OCI-LY3 (cell line): ENCODE measurements around the gene KLHL3.

ENCODE experiments used
- H2AFZ ChIP-seq: fragments of 200-600, 300-600 bp; shearing (Covaris generic); 2 replicates; pipeline ENCODE4 v1.6.0; 2014; ENCODE audit warnings: antibody characterized with exemption, low read depth, low read length
- H3K27ac ChIP-seq: fragments of 200-600, 300-600 bp; sonication (generic); 2 replicates; pipeline ENCODE4 v1.5.1; 2014; ENCODE audit warnings: mild to moderate bottlenecking, low read length, moderate library complexity, mixed read lengths
- H3K27me3 ChIP-seq: fragments of 200-600, 300-600 bp; sonication (generic); 2 replicates; pipeline ENCODE4 v1.6.1; 2014; ENCODE audit warnings: low read depth, low read length, mixed read lengths
- H3K36me3 ChIP-seq: fragments of 200-600, 300-600 bp; sonication (generic); replicated peaks from 2 replicates; pipeline ENCODE3; 2014; ENCODE audit warnings: low read depth, low read length, mixed read lengths
- H3K4me1 ChIP-seq: fragments of 300-600, 200-600 bp; sonication (generic); 2 replicates; pipeline ENCODE4 v1.6.1; 2014; ENCODE audit warnings: low read length, mixed read lengths
- H3K4me2 ChIP-seq: fragments of 200-600, 300-600 bp; sonication (generic); 2 replicates; pipeline ENCODE4 v1.6.1; 2014; ENCODE audit warnings: low read length, mixed read lengths
- H3K4me3 ChIP-seq: fragments of 300-600, 200-600 bp; sonication (generic); 2 replicates; pipeline ENCODE4 v1.5.1; 2014; ENCODE audit warnings: antibody characterized with exemption, mild to moderate bottlenecking, low read length, moderate library complexity
- H3K79me2 ChIP-seq: fragments of 300-600, 200-600 bp; shearing (Covaris generic); 2 replicates; pipeline ENCODE4 v1.6.1; 2014; ENCODE audit warnings: mild to moderate bottlenecking, low read length, mixed read lengths
- H3K9ac ChIP-seq: fragments of 300-600, 200-600 bp; shearing (Covaris generic); 2 replicates; pipeline ENCODE4 v1.6.0; 2014; ENCODE audit warnings: mild to moderate bottlenecking, low read length, moderate library complexity
- H3K9me3 ChIP-seq: fragments of 200-600, 300-600 bp; shearing (Covaris generic); 2 replicates; pipeline ENCODE4 v1.6.1; 2014; ENCODE audit warnings: low read length, mixed read lengths; ENCODE audit not compliant: insufficient read depth
- H4K20me1 ChIP-seq: fragments of 200-600, 300-600 bp; sonication (generic); 2 replicates; pipeline ENCODE4 v1.6.1; 2016; ENCODE audit warnings: low read length, mixed read lengths; ENCODE audit not compliant: insufficient read depth
- CTCF ChIP-seq: fragments of 200-600, 300-600 bp; sonication (generic); IDR thresholded peaks from 2 replicates; pipeline ENCODE4 v1.5.1; 2014; ENCODE audit warnings: antibody characterized with exemption, low read length, low read depth
- EZH2phosphoT487 ChIP-seq: fragments of 200-600 bp; shearing (Covaris generic); IDR thresholded peaks from 2 replicates; pipeline ENCODE4 v1.6.1; 2018; ENCODE audit warnings: antibody characterized with exemption, mixed run types, low read depth

The KLHL3 gene

DNA sequence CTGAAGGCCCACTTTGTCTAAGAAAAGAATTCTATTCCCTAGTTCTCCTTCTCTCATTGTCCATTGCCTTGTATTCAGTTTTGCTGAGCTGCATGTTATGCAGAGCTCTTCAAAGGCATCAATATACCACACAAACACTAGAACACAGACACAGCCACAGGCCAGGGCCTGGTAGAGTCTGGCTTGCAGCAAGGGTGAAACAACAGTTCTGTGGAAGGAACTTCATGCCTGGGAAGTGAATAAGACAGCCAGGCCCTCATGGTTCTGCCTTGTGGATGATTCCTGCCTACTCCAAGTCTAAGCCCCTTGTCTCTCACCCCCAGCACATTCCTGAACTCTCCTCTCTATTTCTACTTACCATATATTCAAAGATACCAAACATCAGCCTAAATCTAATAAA lies 30.8 kb downstream of the KLHL3 start:
- Histone ChIP-seq H2AFZ (no peak overlapping the region), H3K79me2 (no peaks in the 10 kb centered on the region), H3K9me3 (no peaks in the 10 kb centered on the region), H3K27ac (no peak overlapping the region), H3K27me3 (no peaks in the 10 kb centered on the region), H3K36me3 (no peaks in the 10 kb centered on the region), H3K4me2 (no peak overlapping the region), H3K9ac (no peak overlapping the region), H3K4me3 (no peak overlapping the region), H3K4me1 (no peaks in the 10 kb centered on the region), H4K20me1 (no peaks in the 10 kb centered on the region)
- TF ChIP-seq EZH2phosphoT487 (no peak), CTCF (no peak)

GRCh38 chr5:137703565-137703964 lies 32.3 kb downstream of the KLHL3 start:
- Histone ChIP-seq H3K27me3 (no peaks in the 10 kb centered on the region), H3K9me3 (no peaks in the 10 kb centered on the region), H3K36me3 (no peaks in the 10 kb centered on the region), H3K4me1 (no peaks in the 10 kb centered on the region), H3K27ac (no peak overlapping the region), H4K20me1 (no peaks in the 10 kb centered on the region), H2AFZ (no peak overlapping the region), H3K9ac (no peak overlapping the region), H3K4me2 (no peak overlapping the region), H3K79me2 (no peaks in the 10 kb centered on the region), H3K4me3 (no peak overlapping the region)
- TF ChIP-seq EZH2phosphoT487 (no peak), CTCF (no peak)

- no peak overlapping the region for H3K27ac ChIP-seq
- TF ChIP-seq CTCF (no peak), EZH2phosphoT487 (no peak)
- no peaks in the 10 kb centered on the region for H3K9me3 ChIP-seq
- no peaks in the 10 kb centered on the region for H3K79me2 ChIP-seq
- H3K27me3 ChIP-seq, result no peaks in the 10 kb centered on the region
- no peak overlapping the region for H3K4me2 ChIP-seq
- H3K4me3 ChIP-seq, result no peak overlapping the region
- no peak overlapping the region for H2AFZ ChIP-seq
- peaks cover 5% of the 10 kb centered on the region; the same call in 1 of the 2 replicates for H3K4me1 ChIP-seq
- H3K9ac ChIP-seq, result no peak overlapping the region
- no peaks in the 10 kb centered on the region for H3K36me3 ChIP-seq
- H4K20me1 ChIP-seq, result no peaks in the 10 kb centered on the region
These were observed 35.6 kb downstream of the KLHL3 start for GRCh38 chr5:137700282-137700680.

- H3K36me3 ChIP-seq, result no peaks in the 10 kb centered on the region
- no peak overlapping the region for H3K4me3 ChIP-seq
- no peaks in the 10 kb centered on the region for H3K9me3 ChIP-seq
- H3K27me3 ChIP-seq, result no peaks in the 10 kb centered on the region
- no peak overlapping the region for H2AFZ ChIP-seq
- peaks cover 5% of the 10 kb centered on the region; the same call in 1 of the 2 replicates for H3K4me1 ChIP-seq
- H3K27ac ChIP-seq, result no peak overlapping the region
- no peak overlapping the region for H3K9ac ChIP-seq
- no peak overlapping the region for H3K4me2 ChIP-seq
- H4K20me1 ChIP-seq, result no peaks in the 10 kb centered on the region
- H3K79me2 ChIP-seq, result no peaks in the 10 kb centered on the region
- TF ChIP-seq CTCF (no peak), EZH2phosphoT487 (no peak)
These were observed 36.3 kb downstream of the KLHL3 start for GRCh38 chr5:137699336-137700281.
